Caki2 (cell line): Measurements from ENCODE around the gene DPYSL4. TPM values are rescaled to one million over a fixed set of nuclear protein-coding genes. Genes with fewer than 3 reads are reported as not detected.
"Not testable (repeated sequence)": the region's sequence is repeated elsewhere in the genome, so short reads cannot be mapped to it uniquely, and the experiment has no call there.

ENCODE experiments used
- DNase-seq: peaks from one replicate; pipeline ENCODE4 v3.0.0-alpha.2; 2015; ENCODE audit warnings: low read depth
- in situ Hi-C: cut with HindIII; loops from 2 replicates; pipeline ENCODE4 v1.10.0; 2016; ENCODE audit warnings: low sequenced_read_pairs, low pct_unique_long_range_greater_than_20kb, mixed read lengths
- total RNA-seq: library from RNA; depleted of rRNA; stranded (reverse); fragments of >200 nt; shearing (Covaris generic); gene quantifications from 2 replicates; pipeline ENCODE4 v1.2.3, GENCODE V29; 2014; ENCODE audit warnings: low replicate concordance

DPYSL4 gene
- total RNA-seq, 1 experiment from 2014 or later: 0.14 TPM

DNA sequence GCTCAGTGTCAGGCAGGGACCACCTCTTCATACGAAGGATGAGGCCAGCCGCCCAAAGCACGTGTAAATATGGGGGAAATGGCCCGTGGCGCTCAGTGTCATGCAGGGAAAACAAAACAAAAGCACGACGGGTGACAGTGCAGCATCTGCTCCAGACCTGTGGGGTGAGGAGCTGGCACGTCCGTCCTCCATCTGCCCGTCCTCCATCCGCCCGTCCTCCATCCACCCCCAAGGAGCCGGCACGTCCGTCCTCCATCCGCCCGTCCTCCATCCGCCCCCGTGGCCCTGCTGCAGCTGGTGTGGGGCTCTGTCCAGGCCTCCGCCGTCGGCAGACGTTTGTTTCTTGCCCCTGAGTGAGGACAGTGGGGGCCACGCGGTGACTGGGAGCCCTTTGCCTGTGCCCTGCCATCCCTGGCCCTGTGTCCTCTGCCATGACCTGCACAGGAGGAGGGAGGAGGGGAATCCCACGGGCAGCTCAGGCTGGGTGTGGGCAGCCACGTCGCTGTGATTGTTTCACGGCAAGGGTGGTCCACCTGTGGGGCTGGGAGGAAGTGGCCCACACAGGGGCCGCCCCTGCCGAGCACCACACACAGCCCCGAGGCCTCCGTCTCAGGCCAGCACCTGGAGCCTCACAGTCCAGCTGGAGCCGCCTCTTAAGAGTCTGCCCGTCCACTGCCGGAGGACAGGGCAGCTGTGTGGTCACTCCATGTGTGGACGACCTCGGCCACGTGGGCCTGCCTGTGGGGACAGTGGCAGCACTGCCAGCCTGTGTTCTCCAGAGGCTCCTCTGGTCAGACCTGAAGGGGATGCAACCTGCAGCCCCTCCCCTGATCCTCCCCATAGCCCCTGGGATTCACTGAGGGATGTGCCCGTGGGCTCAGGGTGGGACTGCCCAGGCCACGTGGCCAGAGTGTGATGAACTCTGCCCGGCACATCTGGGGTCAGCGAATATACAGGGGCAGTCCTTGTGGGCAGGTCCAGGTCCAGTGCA lies 38.2 kb upstream of the DPYSL4 start:
- in situ Hi-C loops: no loop called here
- no peak for DNase-seq

DNA sequence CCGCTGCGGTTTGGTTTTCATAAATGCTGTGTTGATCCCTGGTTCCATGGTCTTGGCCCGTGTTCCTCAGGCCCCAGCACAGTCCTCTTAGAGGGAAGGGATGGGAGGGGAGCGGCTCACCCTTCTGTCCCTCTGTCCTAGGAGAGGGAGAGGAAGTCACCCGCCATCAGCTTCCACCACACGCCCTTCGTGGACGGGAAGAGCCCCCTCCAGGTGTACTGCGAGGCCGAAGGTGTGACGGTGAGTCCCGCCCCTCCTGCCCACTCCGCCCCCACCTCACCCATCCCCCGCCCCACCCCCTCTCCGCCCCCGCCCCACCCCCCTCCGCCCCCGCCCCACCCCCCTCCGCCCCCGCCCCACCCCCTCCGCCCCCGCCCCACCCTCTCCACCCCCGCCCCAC lies 37.5 kb upstream of the DPYSL4 start:
- no peak for DNase-seq
- in situ Hi-C loops: no loop called here

DNA sequence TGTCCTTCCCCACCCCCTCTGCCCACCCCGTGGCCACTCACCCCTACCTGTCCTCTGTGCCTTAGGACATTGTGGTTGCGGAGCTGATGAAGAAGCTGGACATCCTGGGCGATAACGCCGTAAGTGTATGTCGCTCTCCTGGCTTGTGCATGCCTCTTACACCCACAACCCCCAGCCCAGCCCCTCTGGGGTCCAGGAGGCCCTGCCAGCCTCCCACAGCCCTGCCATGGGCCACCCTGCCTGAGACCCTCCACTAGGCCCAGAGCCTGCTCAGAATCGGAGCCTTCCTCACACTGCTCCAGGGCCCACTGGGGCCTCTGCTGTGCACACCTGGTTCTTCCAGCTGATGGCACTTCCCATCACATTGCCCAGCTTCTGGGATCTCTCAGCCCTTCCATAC lies 36.8 kb upstream of the DPYSL4 start:
- no peak for DNase-seq
- in situ Hi-C loops: no loop called here

DNA sequence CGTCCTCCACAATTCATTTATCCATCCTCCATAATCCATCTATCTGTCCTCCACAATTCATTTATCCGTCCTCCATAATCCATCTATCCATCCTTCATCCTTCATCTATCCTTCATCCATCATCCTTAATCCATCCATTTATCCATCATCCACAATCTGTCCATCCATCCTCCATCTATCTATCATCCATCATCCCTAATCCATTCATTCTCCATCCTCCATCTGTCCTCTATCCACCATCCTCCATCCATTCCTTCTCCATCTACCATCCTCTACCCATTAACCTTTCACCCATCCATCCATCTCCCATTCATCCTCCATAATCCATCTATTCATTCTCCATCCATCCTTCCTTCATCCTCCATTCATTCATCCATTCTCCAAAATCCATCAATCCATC lies 36.0 kb upstream of the DPYSL4 start:
- in situ Hi-C loops: no loop called here
- no peak for DNase-seq

DNA sequence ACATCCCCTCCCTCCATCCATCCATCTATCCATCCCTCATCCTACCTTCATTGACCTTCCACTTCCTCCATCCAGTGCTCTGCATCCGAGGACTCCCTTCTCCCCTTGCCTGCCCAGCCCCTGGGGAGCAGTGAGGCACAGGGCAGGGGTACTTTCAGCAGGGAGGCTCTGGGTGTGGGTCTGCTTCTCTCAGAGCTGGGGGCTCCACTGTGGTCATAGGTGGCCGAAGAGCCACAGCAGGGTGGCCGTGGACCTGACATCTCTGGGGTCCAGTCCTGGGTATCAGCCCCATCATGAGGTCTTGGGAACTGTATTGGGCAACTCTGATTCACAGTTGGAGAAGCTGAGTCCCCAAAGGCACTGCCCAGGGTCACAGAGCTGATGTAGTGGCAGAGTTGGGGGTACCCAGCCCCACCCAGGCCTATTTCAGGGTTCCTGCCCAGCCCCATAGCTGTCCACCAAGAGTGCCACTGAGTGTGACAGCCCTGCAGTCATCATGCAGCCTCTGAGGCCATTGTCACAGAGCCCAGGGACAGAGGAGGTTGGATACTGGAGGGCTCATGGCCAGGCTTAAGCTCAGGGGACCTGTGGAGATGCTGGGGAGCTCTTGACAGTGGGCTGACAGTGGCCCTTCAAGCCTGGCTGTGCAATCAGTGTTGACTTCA lies 35.3 kb upstream of the DPYSL4 start:
- DNase-seq: no peak
- in situ Hi-C loops: no loop called here

DNA sequence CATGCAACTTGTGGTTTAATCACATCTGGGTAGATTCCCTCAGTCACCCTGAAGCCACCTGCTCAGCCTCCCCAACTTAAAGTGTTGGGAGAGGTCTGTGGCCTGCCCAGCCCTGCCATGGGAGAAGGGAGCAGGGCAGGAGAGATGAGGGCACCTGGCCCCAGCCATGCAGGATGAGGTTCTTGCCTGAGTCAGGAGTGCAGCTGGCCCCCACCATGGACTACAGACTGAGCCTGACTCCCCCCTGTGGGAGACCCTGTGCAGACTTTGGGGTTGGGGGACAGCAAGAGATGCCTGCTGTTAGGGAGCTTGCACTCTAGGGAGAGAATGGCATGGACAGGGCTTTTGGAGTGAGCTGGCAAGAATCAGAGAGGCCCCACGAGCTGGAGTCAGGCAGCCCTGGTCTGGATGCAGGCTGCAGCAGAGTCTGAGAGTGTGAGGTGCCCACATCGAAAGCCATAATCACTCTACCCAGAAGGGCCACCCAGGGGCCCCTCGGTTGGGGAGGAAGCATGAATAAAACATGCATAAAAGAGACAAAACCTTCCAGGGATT lies 34.7 kb upstream of the DPYSL4 start:
- in situ Hi-C loops: no loop called here
- DNase-seq: no peak

DNA sequence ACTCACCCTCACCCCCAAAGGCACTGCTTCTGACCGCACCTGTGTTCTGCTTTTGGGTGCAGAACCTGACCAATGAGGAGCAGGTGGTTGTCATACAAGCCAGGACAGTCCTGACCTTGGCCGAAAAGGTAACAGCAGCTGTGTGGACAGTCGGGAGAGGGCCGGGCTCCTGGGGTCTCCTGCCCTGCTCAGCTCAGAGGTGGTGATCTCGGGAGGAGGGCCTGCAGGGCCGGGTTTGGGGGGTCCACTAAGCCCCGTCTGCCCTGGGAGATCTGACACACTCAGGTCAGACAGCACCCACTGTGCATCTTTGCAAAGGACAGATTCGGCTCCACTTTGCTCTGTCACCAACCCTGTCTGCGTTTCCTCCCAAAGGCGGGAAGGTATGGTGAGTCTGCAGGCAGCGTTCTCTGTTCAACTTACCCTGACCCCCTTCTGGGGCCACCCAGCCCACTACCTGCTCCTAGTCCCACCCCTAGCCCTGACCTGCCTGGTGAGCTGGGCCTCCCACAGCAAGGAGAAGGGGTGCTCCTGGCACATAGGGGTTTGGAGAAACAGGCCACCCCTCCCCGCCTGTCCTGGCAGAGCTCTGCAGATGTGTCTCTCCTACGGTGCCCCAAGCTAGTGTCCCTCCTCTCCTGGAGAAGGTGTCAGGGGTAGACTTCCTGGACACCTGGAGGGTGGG lies 33.7 kb upstream of the DPYSL4 start:
- in situ Hi-C loops: no loop called here
- no peak for DNase-seq

DNA sequence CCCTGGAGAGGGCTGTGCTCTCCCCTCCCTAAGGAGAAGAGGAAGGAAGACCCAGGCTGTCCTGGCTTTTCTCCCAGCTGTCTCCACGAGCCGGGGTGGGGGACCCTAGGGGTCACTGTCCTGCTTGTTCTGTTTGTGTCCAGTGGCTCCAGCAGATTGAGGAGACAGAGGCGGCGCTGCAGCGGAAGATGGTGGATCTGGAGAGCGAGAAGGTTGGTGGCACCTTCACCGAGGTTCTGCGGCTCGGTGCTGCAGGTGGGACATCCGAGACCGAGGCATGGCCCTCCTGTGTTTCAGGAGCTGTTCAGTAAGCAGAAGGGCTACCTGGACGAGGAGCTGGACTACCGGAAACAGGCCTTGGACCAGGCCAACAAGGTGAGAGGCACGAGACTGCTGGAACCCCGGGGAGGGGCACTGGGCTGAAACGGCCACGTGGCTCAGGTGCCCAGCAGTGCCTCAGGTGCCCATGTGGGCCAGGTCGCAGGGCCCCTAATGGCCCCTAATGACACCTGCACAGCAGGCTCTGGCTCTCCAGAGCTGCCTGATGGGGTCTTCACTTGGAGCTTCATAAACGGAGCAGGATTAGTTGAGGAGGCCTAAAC lies 33.0 kb upstream of the DPYSL4 start:
- in situ Hi-C loops: no loop called here
- DNase-seq: no peak

DNA sequence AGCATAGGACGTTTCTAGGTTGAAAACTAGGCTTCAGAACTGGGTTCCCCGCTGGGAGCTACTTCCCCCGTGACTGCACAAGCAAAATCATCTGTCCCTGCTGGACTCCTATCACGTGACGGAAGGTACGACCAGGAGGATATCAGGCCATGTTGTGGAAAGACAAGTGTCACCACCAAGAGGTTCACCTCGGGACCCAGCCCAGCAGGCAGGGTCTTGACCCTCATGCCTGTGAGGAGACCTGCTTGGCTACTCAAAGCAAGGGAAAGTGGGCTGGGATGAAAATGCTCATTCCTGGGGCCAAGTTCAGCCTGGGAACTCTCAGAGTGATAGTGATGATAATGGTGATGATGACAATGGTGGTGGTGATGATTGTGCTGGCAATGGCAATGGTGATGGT lies 32.3 kb upstream of the DPYSL4 start:
- in situ Hi-C loops: no loop called here
- DNase-seq: no peak

DNA sequence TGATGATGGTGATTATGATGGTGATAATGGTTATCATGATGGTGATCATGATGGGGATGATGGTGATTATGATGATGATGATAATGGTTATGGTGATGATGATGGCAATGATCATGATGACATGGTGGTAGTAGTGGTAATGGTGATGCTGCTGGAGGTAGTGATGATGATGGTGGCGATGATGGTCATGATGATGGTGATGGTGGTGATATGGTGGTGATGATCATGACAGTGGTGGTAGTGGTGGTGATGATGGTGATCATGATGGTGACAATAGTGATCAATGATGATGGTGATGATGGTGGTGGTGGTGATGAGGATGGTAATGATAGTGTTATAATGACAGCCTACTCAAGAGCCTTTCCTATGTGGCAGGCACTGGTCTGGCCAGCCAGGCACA lies 31.8 kb upstream of the DPYSL4 start:
- in situ Hi-C loops: no loop called here
- no peak for DNase-seq

DNA sequence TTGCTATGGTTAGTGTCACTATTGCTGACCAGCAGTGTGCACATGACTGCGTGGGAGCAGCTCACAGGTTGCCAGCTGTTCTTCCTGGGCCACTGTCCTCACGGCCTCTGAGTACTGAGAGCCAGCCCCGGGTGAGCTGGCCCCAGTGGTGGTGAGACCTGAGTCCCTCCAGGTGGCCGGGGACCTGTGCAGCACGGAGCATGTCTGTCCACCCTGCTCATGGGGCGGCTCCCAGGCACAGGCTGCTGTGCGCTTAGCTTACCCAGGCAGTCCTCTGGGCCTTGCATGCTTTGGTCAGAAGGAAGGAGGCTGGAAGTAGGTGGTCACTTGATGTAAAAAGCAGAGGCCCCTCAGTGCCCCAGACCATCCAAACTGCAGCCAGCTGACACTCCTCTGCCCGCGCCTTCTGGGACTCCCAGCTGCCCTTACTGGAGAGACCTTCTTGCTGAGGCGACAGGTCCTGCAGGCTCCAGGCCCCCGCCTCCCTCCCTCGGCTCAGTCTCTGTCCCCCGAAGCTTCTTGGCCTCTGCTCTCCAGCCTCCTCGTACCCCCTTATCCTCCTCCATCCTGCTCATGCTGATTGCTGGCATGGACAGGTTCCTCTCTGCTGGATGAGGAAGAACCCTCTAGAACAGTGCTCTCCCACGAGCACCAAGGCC lies 30.9 kb upstream of the DPYSL4 start:
- in situ Hi-C loops: no loop called here
- no peak for DNase-seq

DNA sequence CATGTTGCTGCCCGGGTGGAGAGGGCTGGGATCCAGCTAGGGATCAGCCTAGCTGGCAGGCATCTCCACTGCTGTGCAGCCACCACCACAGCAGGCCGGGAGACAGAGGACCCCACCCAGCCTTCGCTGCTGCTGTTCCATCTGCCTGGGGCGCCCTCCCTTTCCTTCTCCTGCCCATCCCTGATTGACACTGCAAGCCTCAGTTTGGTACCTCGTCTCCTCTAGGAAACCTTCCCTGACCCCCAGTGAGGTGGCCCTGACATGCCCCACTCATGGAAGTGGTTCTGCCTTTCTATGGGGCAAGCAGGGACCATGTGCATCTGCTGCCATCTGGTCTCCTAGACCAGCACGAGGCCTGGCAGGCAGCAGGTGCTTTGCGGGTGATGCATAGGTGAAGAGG lies 30.4 kb upstream of the DPYSL4 start:
- in situ Hi-C loops: no loop called here
- DNase-seq: no peak

DNA sequence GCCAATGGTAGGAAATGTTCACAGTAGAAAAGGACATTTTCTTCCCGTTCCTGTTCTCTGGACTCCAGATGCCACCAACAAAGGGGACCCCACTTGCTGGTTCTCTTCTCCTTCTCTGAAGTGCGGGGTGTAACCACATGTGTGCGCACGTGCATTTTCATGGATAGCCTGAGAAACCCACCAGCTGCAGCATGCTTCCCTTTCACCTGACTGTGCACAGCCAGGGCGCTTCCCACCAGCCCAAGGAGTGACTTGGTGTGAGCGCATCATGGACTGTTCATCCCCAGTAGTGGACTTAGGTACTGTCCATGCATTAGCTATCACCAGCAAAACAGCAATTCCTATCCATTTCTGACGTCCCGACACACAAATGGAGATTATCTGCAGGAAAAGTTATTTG lies 29.6 kb upstream of the DPYSL4 start:
- no peak for DNase-seq
- in situ Hi-C loops: no loop called here

DNA sequence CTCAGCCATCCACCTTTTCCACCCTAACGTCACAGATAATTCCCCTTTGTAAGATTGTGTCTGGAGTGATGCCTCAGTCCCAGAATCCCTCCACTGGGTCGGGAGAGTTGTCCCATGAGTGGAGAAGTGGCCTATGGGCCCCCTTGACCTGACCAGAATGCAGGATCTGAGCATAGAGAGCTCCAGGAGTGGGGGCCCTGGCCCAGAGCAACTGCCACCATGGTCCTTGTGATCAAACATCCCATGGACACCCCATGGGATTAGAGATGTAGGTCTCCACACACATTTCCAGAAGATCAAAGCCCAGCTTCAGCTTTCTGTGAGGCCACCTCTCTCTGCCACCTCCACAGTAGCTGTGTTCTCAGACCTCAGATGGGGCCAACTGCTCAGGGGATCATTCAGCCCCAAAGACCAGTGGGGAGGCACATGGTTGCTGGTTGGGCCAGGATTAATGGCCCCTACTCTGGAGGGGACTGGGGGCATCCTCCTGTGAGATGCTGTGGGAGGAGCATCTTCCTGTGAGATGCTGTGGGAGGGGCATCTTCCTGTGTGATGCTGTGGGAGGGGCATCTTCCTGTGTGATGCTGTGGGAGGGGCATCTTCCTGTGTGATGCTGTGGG lies 28.5 kb upstream of the DPYSL4 start:
- in situ Hi-C loops: no loop called here
- peak; percentile 30 for DNase-seq

DNA sequence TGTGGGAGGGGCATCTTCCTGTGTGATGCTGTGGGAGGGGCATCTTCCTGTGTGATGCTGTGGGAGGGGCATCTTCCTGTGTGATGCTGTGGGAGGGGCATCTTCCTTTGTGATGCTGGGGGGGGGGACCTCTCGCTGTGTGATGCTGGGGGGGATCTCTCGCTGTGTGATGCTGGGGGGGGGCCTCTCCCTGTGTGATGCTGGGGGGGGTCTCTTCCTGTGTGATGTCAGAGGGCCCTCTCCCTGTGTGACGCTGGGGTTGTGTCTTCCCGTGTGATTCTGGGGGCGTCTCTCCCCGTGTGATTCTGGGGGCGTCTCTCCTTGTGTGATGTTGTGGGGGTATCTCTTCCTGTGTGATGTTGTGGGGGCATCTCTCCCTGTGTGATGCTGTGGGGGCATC lies 27.9 kb upstream of the DPYSL4 start:
- peak; percentile 39 for DNase-seq
- in situ Hi-C loops: no loop called here

DNA sequence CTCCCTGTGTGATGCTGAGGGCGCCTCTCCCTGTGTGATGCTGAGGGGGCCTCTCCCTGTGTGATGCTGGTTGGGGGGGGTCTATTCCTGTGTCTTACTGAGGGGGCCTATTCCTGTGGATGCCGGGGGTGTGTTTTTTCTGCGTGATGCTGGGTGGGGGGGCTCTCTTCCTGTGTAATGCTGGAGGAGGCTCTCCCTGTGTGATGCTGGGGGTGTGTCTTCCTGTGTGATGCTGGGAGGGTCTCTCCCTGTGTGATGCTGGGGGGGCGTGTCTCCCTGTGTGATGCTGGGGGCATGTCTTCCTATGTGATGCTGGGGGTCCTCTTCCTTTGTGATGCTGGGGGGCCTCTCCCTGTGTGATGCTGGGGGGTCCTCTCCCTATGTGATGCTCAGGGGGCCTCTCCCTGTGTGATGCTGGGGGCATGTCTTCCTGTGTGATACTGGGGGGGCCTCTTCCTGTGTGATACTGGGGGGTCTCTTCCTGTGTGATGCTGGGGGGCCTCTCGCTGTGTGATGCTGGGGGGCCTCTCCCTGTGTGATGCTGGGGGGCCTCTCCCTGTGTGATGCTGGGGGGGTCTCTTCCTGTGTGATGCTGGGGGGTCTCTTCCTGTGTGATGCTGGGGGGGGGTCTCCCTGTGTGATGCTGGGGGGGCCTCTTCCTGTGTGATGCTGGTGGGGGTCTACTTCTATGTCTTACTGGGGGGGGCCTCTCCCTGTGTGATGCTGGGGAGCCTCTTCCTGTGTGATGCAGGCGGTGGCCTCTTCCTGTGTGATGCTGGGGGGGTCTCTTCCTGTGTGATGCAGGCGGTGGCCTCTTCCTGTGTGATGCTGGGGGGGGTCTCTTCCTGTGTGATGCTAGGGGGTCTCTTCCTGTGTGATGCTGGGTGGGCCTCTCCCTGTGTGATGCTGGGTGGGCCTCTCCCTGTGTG lies 27.2 kb upstream of the DPYSL4 start:
- DNase-seq, in situ Hi-C loops: not testable (repeated sequence)

DNA sequence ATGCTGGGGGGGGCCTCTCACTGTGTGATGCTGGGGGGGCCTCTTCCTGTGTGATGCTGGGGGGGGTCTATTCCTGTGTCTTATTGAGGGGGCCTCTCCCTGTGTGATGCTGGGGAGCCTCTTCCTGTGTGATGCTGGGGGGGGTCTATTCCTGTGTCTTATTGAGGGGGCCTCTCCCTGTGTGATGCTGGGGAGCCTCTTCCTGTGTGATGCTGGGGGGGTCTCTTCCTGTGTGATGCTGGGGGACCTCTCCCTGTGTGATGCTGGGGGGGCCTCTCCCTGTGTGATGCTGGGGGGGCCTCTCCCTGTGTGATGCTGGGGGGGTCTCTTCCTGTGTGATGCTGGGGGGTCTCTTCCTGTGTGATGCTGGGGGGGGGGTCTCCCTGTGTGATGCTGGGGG lies 26.5 kb upstream of the DPYSL4 start:
- DNase-seq, in situ Hi-C loops: not testable (repeated sequence)
